Brain microvascular endothelial cell (primary cell): Measurements from ENCODE around the gene PLXNB1.

Experiments
- DNase-seq: peaks from one replicate; pipeline ENCODE4 v3.0.0-alpha.2; 2020
- H3K27ac ChIP-seq: fragments of 250-450 bp; sonication (Bioruptor Pico); 2 replicates; pipeline ENCODE4 v1.5.1; 2020; ENCODE audit warnings: mild to moderate bottlenecking, moderate library complexity
- H3K27me3 ChIP-seq: fragments of 250-450 bp; sonication (Bioruptor Pico); replicated peaks from 2 replicates; pipeline ENCODE4 v1.5.1; 2020; ENCODE audit warnings: mild to moderate bottlenecking
- H3K36me3 ChIP-seq: fragments of 250-450 bp; sonication (Bioruptor Pico); replicated peaks from 2 replicates; pipeline ENCODE4 v1.5.1; 2020; ENCODE audit warnings: mild to moderate bottlenecking
- H3K4me3 ChIP-seq: 2 replicates; pipeline ENCODE4 v1.5.1; 2011; ENCODE audit warnings: low read depth, mild to moderate bottlenecking, control low read depth, low read length, moderate library complexity
- CTCF ChIP-seq: IDR thresholded peaks from 2 replicates; pipeline ENCODE4 v1.5.1; 2011; ENCODE audit warnings: low read depth, mild to moderate bottlenecking, moderate library complexity, low read length, control low read depth, inconsistent platforms; ENCODE audit errors: missing control alignments
- in situ Hi-C: cut with HindIII; loops from 2 replicates; pipeline ENCODE4 v1.10.0; 2017; ENCODE audit warnings: low sequenced_read_pairs, low pct_ligation_motif_present

Gene PLXNB1

GRCh38 chr3:48414376-48415250 lies 15.3 kb downstream of the PLXNB1 start:
- DNase-seq: no peak
- no peak overlapping the region for H3K4me3 ChIP-seq
- TF ChIP-seq CTCF: no peak
- H3K27me3 ChIP-seq: no peaks in the 10 kb centered on the region
- in situ Hi-C loops: no loop called here
- no peak overlapping the region for H3K27ac ChIP-seq
- no peaks in the 10 kb centered on the region for H3K36me3 ChIP-seq

DNA sequence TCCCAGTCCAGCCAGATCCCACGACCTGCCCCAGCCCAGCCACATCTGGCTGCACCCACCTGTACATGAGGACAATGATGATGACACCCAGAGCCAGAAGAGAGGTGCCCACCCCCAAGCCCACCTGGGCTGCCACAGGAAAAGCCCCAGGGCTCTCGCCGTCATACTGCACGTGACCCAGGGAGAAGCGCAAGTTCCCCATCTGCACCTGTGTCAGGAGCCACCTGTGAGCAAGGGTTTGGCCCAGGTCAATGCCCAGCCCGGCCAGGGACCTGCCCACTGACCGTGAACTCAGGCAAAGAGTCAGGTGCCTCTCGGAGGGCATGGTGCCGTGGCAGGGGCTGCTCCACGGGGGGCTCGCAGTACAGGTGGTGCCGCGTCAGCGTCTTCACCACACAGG lies 16.3 kb downstream of the PLXNB1 start:
- Histone ChIP-seq H3K36me3 (no peaks in the 10 kb centered on the region), H3K27me3 (no peaks in the 10 kb centered on the region), H3K27ac (no peak overlapping the region), H3K4me3 (no peak overlapping the region)
- in situ Hi-C loops: no loop called here
- no peak for DNase-seq
- TF ChIP-seq CTCF: no peak

GRCh38 chr3:48413086-48413485 lies 16.8 kb downstream of the PLXNB1 start:
- H3K27ac ChIP-seq: no peak overlapping the region
- H3K27me3 ChIP-seq: no peaks in the 10 kb centered on the region
- in situ Hi-C loops: no loop called here
- no peaks in the 10 kb centered on the region for H3K36me3 ChIP-seq
- no peak overlapping the region for H3K4me3 ChIP-seq
- TF ChIP-seq CTCF: no peak
- no peak for DNase-seq

GRCh38 chr3:48412375-48413001 lies 17.4 kb downstream of the PLXNB1 start:
- no peak overlapping the region for H3K4me3 ChIP-seq
- in situ Hi-C loops: no loop called here
- DNase-seq: no peak
- H3K27me3 ChIP-seq: no peaks in the 10 kb centered on the region
- no peak overlapping the region for H3K27ac ChIP-seq
- no peak for TF ChIP-seq CTCF
- H3K36me3 ChIP-seq: no peaks in the 10 kb centered on the region

GRCh38 chr3:48411606-48412374 lies 18.1 kb downstream of the PLXNB1 start:
- Histone ChIP-seq H3K36me3 (no peaks in the 10 kb centered on the region), H3K4me3 (no peak overlapping the region), H3K27me3 (no peaks in the 10 kb centered on the region), H3K27ac (no peak overlapping the region)
- in situ Hi-C loops: no loop called here
- no peak for DNase-seq
- TF ChIP-seq CTCF: no peak
